Liver (tissue), 9 donors: ENCODE data around the gene ABTB2. TPM values are rescaled to one million over a fixed set of nuclear protein-coding genes. Genes with fewer than 3 reads are reported as not detected.

Source experiments
- DNase-seq: peaks from one replicate; pipeline ENCODE4 v3.0.0-alpha.2; 2017; ENCODE audit warnings: low spot score
- H3K27ac ChIP-seq, 2 donors: one replicate each; pipeline ENCODE4 v1.7.0; 2013; ENCODE audit warnings: inconsistent platforms in 2 of 2, low read length in 2 of 2, control low read depth in 1 of 2, low read depth in 1 of 2, mild to moderate bottlenecking in 1 of 2
- H3K27me3 ChIP-seq, 4 donors: one replicate each; pipeline versions ENCODE4 v1.6.1 to v1.7.0; 2013; ENCODE audit warnings: low read length in 3 of 4, inconsistent platforms in 1 of 4, mild to moderate bottlenecking in 1 of 4, moderate library complexity in 1 of 4; ENCODE audit not compliant: control insufficient read depth in 4 of 4, insufficient read depth in 4 of 4
- H3K36me3 ChIP-seq, 4 donors: one replicate each; pipeline versions ENCODE4 v1.6.1 to v1.7.0; 2013; ENCODE audit warnings: low read length in 3 of 4, mild to moderate bottlenecking in 3 of 4, low read depth in 1 of 4, moderate library complexity in 1 of 4; ENCODE audit not compliant: control insufficient read depth in 4 of 4, insufficient read depth in 3 of 4
- H3K4me1 ChIP-seq, 4 donors: one replicate each; pipeline versions ENCODE4 v1.6.1 to v1.7.0; 2013; ENCODE audit warnings: low read length in 3 of 4, mild to moderate bottlenecking in 3 of 4, moderate library complexity in 1 of 4; ENCODE audit not compliant: control insufficient read depth in 4 of 4, insufficient read depth in 4 of 4
- H3K4me3 ChIP-seq, 3 donors: one replicate each; pipeline versions ENCODE4 v1.6.1 to v1.7.0; 2013; ENCODE audit warnings: low read length in 3 of 3, control low read depth in 1 of 3, low read depth in 1 of 3, mild to moderate bottlenecking in 1 of 3
- H3K9ac ChIP-seq, 2 donors: one replicate each; pipeline ENCODE4 v1.7.0; 2013; ENCODE audit warnings: low read length in 2 of 2, mild to moderate bottlenecking in 2 of 2, moderate library complexity in 2 of 2, control low read depth in 1 of 2, low read depth in 1 of 2
- H3K9me3 ChIP-seq, 4 donors: one replicate each; pipeline versions ENCODE4 v1.6.1 to v1.7.0; 2013; ENCODE audit warnings: low read length in 3 of 4; ENCODE audit not compliant: control insufficient read depth in 4 of 4
- EGR1 ChIP-seq, 2 donors: IDR thresholded peaks; 2 replicates each; pipeline ENCODE4 v1.6.1; 2016 to 2018; ENCODE audit warnings: antibody characterized with exemption in 2 of 2, low read depth in 2 of 2
- FOXA1 ChIP-seq: IDR thresholded peaks from 2 replicates; pipeline ENCODE4 v1.6.1; 2016; ENCODE audit warnings: antibody characterized with exemption
- GABPA ChIP-seq, 2 donors: IDR thresholded peaks in 1 of 2; conservative IDR thresholded peaks in 1 of 2; 2 replicates each; pipeline ENCODE4 v1.6.1; 2016; ENCODE audit warnings: antibody characterized with exemption in 2 of 2, mild to moderate bottlenecking in 1 of 2, moderate library complexity in 1 of 2
- HNF4A ChIP-seq, 2 donors: conservative IDR thresholded peaks; 2 replicates each; pipeline ENCODE4 v1.6.1; 2016; ENCODE audit warnings: antibody characterized with exemption in 2 of 2, mild to moderate bottlenecking in 2 of 2
- HNF4G ChIP-seq: IDR thresholded peaks from 2 replicates; pipeline ENCODE4 v1.6.1; 2016; ENCODE audit warnings: antibody characterized with exemption
- JUND ChIP-seq, 2 donors: IDR thresholded peaks; 2 replicates each; pipeline ENCODE4 v1.6.1; 2016; ENCODE audit warnings: antibody characterized with exemption in 2 of 2
- NR2F2 ChIP-seq: IDR thresholded peaks from 2 replicates; pipeline ENCODE4 v1.6.1; 2016; ENCODE audit warnings: antibody characterized with exemption
- RAD21 ChIP-seq, 2 donors: IDR thresholded peaks; 2 replicates each; pipeline ENCODE4 v1.6.1; 2016; ENCODE audit warnings: antibody characterized with exemption in 2 of 2, mild to moderate bottlenecking in 2 of 2
- REST ChIP-seq: IDR thresholded peaks from 2 replicates; pipeline ENCODE4 v1.6.1; 2016; ENCODE audit warnings: antibody characterized with exemption, mild to moderate bottlenecking
- RXRA ChIP-seq, 2 donors: IDR thresholded peaks; 2 replicates each; pipeline ENCODE4 v1.6.1; 2017 to 2018; ENCODE audit warnings: antibody characterized with exemption in 2 of 2, mild to moderate bottlenecking in 1 of 2
- SP1 ChIP-seq: IDR thresholded peaks from 2 replicates; pipeline ENCODE4 v1.6.1; 2018; ENCODE audit warnings: antibody characterized with exemption, mild to moderate bottlenecking
- TAF1 ChIP-seq: conservative IDR thresholded peaks from 2 replicates; pipeline ENCODE4 v1.6.1; 2016; ENCODE audit warnings: antibody characterized with exemption, mild to moderate bottlenecking
- YY1 ChIP-seq: IDR thresholded peaks from 2 replicates; pipeline ENCODE4 v1.6.1; 2016; ENCODE audit warnings: antibody characterized with exemption, mild to moderate bottlenecking
- ZBTB33 ChIP-seq: IDR thresholded peaks from 2 replicates; pipeline ENCODE4 v1.6.1; 2016; ENCODE audit warnings: antibody characterized with exemption
- WGBS: extraction: QIAGEN DNeasy Blood & Tissue Kit; methylation state at CpG from one replicate; pipeline ENCODE4 v1.1.7; 2013; 5-methylcytosine and 5-hydroxymethylcytosine counted together
- polyA plus RNA-seq, 2 donors: library from polyadenylated mRNA; stranded (reverse) in 1 of 2; unstranded in 1 of 2; fragments of 200-250 nt in 1 of 2; fragments of >200 nt in 1 of 2; fragmentation: Nextera tagmentation in 1 of 2; extraction: Ambion mirVana in 1 of 2; gene quantifications; one replicate each; pipeline versions ENCODE4 v1.2.1 to v1.2.3, GENCODE V29; 2013 to 2015
- total RNA-seq, 2 donors: library from RNA; depleted of rRNA; stranded (reverse); fragments of >200 nt; gene quantifications; one replicate each; pipeline ENCODE4 v1.2.3, GENCODE V29; 2014
- TF ChIP-seq, protein P1 (sequence below): IDR thresholded peaks from 2 replicates; pipeline ENCODE4 v1.6.1; 2016; ENCODE audit warnings: antibody characterized with exemption
- TF ChIP-seq, protein P2 (sequence below): IDR thresholded peaks from 2 replicates; pipeline ENCODE4 v1.6.1; 2016; ENCODE audit warnings: antibody characterized with exemption
- TF ChIP-seq, protein P3 (sequence below): fragments of 150-350 bp; IDR thresholded peaks from 2 replicates; pipeline ENCODE4 v1.5.1; 2017; ENCODE audit warnings: improper control_type of control experiment, low read depth, low read length; ENCODE audit not compliant: missing input control
- donor health status: healthy.
- donor health status: healthy.
- donor health status: healthy.
- donor health status: healthy.
- donor health status: healthy.

Gene ABTB2
- total and polyA plus RNA-seq, 4 donors, result 2.4 to 8.9 (median 6.1) TPM

DNA sequence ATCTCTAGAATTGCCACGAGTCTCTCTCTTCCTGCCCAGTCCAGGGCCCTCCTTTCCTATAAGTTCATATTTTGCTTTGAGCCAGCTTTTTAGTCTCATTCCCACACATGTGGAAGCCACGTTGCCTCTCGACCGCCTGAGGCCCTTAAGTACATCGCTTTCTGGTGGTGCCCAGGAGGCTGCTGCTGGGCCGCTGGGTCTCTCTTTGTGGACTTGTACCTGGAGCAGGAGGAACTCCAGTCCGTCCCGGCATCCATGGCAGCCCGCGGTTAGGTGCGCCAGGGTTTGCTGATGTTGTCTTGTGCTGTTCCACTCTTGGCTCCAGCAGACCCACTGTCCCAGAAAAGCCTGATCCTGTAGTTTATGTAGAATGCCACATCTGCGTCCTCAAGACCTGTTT lies 211.4 kb downstream of the ABTB2 start:
- TF ChIP-seq EGR1 (IDR thresholded peaks at IDR 0.05; ENCODE audit: low read depth in 2 of 2) (no peak), FOXA1 (no peak), HNF4G (no peak)
- TF ChIP-seq, protein P1, sequence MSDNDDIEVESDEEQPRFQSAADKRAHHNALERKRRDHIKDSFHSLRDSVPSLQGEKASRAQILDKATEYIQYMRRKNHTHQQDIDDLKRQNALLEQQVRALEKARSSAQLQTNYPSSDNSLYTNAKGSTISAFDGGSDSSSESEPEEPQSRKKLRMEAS, result no peak
- peaks cover 4 to 80% (median 56%) of the 10 kb centered on the region in 4 donors for H3K36me3 ChIP-seq
- no peak overlapping the region for H3K27ac ChIP-seq
- H3K4me1 ChIP-seq, result no peaks in the 10 kb centered on the region
- H3K9ac ChIP-seq, result no peak overlapping the region
- 95% methylated on average over 12 of the region's 12 CpGs for WGBS
- no peaks in the 10 kb centered on the region for H3K27me3 ChIP-seq
- no peak overlapping the region for H3K4me3 ChIP-seq
- no peaks in the 10 kb centered on the region for H3K9me3 ChIP-seq
- DNase-seq, result no peak

DNA sequence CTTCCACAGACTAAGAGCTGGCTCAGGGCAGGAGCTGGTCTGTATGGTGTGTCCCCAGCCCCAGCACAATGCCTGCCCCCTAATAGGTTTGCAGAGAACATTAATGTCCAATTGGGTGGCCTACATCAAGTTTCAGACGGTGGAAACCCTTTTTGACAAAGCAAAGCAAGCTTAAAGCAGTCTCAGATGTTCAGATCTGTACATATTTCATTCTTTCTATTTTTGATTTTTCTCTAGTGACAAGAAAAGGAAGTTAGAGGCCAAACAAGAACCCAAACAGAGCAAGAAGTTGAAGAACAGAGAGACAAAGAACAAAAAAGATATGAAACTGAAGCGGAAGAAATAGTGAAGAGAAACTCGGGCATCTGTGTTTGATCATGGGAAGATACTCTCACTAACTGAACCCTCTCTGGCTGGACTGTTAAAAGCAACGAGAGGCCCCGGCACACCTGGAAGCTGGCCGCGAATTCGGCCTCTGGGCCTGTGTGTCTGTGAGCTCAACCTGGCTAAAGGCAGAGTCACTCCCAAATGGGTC lies 211.9 kb downstream of the ABTB2 start:
- H3K9ac ChIP-seq, result no peak overlapping the region
- no peak overlapping the region for H3K4me3 ChIP-seq
- TF ChIP-seq YY1 (no peak), RXRA (IDR thresholded peaks at IDR 0.05) (no peak), HNF4G (no peak), FOXA1 (no peak)
- TF ChIP-seq, protein P1, result no peak
- no peak for DNase-seq
- no peaks in the 10 kb centered on the region for H3K4me1 ChIP-seq
- 89% methylated on average over 8 of the region's 8 CpGs for WGBS
- no peaks in the 10 kb centered on the region for H3K27me3 ChIP-seq
- no peak overlapping the region for H3K27ac ChIP-seq
- peaks cover 6 to 81% (median 57%) of the 10 kb centered on the region in 4 donors for H3K36me3 ChIP-seq
- no peaks in the 10 kb centered on the region for H3K9me3 ChIP-seq

- H3K9me3 ChIP-seq, result no peaks in the 10 kb centered on the region
- no peak overlapping the region for H3K27ac ChIP-seq
- TF ChIP-seq RAD21 (IDR thresholded peaks at IDR 0.05) (no peak), SP1 (no peak), HNF4G (no peak), ZBTB33 (no peak), GABPA (IDR thresholded peaks at IDR 0.05 in 1 of 2, conservative IDR thresholded peaks at IDR 0.05 in 1 of 2) (no peak), TAF1 (no peak), REST (no peak), YY1 (no peak), RXRA (IDR thresholded peaks at IDR 0.05) (no peak), NR2F2 (no peak), EGR1 (IDR thresholded peaks at IDR 0.05; ENCODE audit: low read depth in 2 of 2) (no peak), HNF4A (conservative IDR thresholded peaks at IDR 0.05) (no peak), FOXA1 (no peak), JUND (IDR thresholded peaks at IDR 0.05) (no peak)
- TF ChIP-seq, protein P2, sequence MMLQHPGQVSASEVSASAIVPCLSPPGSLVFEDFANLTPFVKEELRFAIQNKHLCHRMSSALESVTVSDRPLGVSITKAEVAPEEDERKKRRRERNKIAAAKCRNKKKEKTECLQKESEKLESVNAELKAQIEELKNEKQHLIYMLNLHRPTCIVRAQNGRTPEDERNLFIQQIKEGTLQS, result no peak
- TF ChIP-seq, protein P3, sequence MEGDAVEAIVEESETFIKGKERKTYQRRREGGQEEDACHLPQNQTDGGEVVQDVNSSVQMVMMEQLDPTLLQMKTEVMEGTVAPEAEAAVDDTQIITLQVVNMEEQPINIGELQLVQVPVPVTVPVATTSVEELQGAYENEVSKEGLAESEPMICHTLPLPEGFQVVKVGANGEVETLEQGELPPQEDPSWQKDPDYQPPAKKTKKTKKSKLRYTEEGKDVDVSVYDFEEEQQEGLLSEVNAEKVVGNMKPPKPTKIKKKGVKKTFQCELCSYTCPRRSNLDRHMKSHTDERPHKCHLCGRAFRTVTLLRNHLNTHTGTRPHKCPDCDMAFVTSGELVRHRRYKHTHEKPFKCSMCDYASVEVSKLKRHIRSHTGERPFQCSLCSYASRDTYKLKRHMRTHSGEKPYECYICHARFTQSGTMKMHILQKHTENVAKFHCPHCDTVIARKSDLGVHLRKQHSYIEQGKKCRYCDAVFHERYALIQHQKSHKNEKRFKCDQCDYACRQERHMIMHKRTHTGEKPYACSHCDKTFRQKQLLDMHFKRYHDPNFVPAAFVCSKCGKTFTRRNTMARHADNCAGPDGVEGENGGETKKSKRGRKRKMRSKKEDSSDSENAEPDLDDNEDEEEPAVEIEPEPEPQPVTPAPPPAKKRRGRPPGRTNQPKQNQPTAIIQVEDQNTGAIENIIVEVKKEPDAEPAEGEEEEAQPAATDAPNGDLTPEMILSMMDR, result no peak
- TF ChIP-seq, protein P1, result no peak
- no peaks in the 10 kb centered on the region for H3K4me1 ChIP-seq
- DNase-seq, result no peak
- H3K27me3 ChIP-seq, result no peaks in the 10 kb centered on the region
- H3K4me3 ChIP-seq, result no peak overlapping the region
- 95% methylated on average over 5 of the region's 5 CpGs for WGBS
- H3K36me3 ChIP-seq, result peaks cover 10 to 88% (median 62%) of the 10 kb centered on the region in 4 donors
- no peak overlapping the region for H3K9ac ChIP-seq
These were observed 212.7 kb downstream of the ABTB2 start for GRCh38 chr11:34145073-34145472.
